ENCODE data around the gene HLX. TPM values are rescaled to one million over a fixed set of nuclear protein-coding genes. Genes with fewer than 3 reads are reported as not detected.

The HLX gene
- total and polyA plus RNA-seq, 9 of the 15 experiments (the other 6 are each of a cell fraction or from before 2014, with no cell fraction given), result 0.10 to 3.0 (median 1.6) TPM

- Histone ChIP-seq H3K36me3 (ENCODE audit: control insufficient read depth, insufficient read depth, low read length) (no peaks in the 10 kb centered on the region), H3K79me2 (ENCODE audit: control insufficient read depth, insufficient read depth, low read length) (no peaks in the 10 kb centered on the region), H3K27me3 (ENCODE audit: control insufficient read depth in 2 of 2, insufficient read depth in 2 of 2, low read length in 2 of 2) (peaks cover 59 to 73% of the 10 kb centered on the region in 2 experiments), H4K20me1 (replicated peaks; ENCODE audit: control insufficient read depth, insufficient read depth, low read length) (no peaks in the 10 kb centered on the region), H3K4me2 (ENCODE audit: insufficient read depth, low read length) (no peak overlapping the region), H3K9me1 (ENCODE audit: control insufficient read depth, insufficient read depth, low read length) (no peaks in the 10 kb centered on the region), H3K9me3 (replicated peaks; ENCODE audit: control insufficient read depth, insufficient read depth, low read depth, low read length) (no peaks in the 10 kb centered on the region), H3K4me3 (no peak overlapping the region), H3K4me1 (replicated peaks in 1 of 2; ENCODE audit: control insufficient read depth in 2 of 2, insufficient read depth in 2 of 2, low read length in 2 of 2) (peaks cover 0 to 14% of the 10 kb centered on the region in 2 experiments; a peak in 1 of 5 replicates), H2AFZ (ENCODE audit: low read depth, low read length) (no peak overlapping the region), H3K9ac (ENCODE audit: insufficient read depth in 1 of 2, low read depth in 2 of 2, low read length in 2 of 2) (no peak overlapping the region), H3K27ac (ENCODE audit: extremely low read depth, low read depth, low read length) (no peak overlapping the region)
- DNase-seq (ENCODE audit: extremely low read depth in 1 of 4, low spot score in 3 of 4) (no peak), FAIRE-seq (no peak), ATAC-seq (no peak)
- in situ Hi-C loops (cut with MboI), result no loop called here
- TF ChIP-seq, protein P1, sequence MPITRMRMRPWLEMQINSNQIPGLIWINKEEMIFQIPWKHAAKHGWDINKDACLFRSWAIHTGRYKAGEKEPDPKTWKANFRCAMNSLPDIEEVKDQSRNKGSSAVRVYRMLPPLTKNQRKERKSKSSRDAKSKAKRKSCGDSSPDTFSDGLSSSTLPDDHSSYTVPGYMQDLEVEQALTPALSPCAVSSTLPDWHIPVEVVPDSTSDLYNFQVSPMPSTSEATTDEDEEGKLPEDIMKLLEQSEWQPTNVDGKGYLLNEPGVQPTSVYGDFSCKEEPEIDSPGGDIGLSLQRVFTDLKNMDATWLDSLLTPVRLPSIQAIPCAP (CRISPR knock-in tag; IDR thresholded peaks at IDR 0.05; ENCODE audit: borderline replicate concordance), result no peak
- TF ChIP-seq GTF2E2 (tag; IDR thresholded peaks at IDR 0.05) (no peak), SMARCA4 (IDR thresholded peaks at IDR 0.05) (no peak), EZH2 (IDR thresholded peaks at IDR 0.05; ENCODE audit: borderline replicate concordance, low read depth, low read length) (0 out of 2 replicates have a peak, but pooled peaks have one; percentile 36), ZNF696 (CRISPR knock-in tag; conservative IDR thresholded peaks at IDR 0.05) (no peak)
- TF ChIP-seq, protein P2, sequence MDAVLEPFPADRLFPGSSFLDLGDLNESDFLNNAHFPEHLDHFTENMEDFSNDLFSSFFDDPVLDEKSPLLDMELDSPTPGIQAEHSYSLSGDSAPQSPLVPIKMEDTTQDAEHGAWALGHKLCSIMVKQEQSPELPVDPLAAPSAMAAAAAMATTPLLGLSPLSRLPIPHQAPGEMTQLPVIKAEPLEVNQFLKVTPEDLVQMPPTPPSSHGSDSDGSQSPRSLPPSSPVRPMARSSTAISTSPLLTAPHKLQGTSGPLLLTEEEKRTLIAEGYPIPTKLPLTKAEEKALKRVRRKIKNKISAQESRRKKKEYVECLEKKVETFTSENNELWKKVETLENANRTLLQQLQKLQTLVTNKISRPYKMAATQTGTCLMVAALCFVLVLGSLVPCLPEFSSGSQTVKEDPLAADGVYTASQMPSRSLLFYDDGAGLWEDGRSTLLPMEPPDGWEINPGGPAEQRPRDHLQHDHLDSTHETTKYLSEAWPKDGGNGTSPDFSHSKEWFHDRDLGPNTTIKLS (IDR thresholded peaks at IDR 0.05; ENCODE audit: borderline replicate concordance, low read depth), result no peak
- TF ChIP-seq, protein P3, sequence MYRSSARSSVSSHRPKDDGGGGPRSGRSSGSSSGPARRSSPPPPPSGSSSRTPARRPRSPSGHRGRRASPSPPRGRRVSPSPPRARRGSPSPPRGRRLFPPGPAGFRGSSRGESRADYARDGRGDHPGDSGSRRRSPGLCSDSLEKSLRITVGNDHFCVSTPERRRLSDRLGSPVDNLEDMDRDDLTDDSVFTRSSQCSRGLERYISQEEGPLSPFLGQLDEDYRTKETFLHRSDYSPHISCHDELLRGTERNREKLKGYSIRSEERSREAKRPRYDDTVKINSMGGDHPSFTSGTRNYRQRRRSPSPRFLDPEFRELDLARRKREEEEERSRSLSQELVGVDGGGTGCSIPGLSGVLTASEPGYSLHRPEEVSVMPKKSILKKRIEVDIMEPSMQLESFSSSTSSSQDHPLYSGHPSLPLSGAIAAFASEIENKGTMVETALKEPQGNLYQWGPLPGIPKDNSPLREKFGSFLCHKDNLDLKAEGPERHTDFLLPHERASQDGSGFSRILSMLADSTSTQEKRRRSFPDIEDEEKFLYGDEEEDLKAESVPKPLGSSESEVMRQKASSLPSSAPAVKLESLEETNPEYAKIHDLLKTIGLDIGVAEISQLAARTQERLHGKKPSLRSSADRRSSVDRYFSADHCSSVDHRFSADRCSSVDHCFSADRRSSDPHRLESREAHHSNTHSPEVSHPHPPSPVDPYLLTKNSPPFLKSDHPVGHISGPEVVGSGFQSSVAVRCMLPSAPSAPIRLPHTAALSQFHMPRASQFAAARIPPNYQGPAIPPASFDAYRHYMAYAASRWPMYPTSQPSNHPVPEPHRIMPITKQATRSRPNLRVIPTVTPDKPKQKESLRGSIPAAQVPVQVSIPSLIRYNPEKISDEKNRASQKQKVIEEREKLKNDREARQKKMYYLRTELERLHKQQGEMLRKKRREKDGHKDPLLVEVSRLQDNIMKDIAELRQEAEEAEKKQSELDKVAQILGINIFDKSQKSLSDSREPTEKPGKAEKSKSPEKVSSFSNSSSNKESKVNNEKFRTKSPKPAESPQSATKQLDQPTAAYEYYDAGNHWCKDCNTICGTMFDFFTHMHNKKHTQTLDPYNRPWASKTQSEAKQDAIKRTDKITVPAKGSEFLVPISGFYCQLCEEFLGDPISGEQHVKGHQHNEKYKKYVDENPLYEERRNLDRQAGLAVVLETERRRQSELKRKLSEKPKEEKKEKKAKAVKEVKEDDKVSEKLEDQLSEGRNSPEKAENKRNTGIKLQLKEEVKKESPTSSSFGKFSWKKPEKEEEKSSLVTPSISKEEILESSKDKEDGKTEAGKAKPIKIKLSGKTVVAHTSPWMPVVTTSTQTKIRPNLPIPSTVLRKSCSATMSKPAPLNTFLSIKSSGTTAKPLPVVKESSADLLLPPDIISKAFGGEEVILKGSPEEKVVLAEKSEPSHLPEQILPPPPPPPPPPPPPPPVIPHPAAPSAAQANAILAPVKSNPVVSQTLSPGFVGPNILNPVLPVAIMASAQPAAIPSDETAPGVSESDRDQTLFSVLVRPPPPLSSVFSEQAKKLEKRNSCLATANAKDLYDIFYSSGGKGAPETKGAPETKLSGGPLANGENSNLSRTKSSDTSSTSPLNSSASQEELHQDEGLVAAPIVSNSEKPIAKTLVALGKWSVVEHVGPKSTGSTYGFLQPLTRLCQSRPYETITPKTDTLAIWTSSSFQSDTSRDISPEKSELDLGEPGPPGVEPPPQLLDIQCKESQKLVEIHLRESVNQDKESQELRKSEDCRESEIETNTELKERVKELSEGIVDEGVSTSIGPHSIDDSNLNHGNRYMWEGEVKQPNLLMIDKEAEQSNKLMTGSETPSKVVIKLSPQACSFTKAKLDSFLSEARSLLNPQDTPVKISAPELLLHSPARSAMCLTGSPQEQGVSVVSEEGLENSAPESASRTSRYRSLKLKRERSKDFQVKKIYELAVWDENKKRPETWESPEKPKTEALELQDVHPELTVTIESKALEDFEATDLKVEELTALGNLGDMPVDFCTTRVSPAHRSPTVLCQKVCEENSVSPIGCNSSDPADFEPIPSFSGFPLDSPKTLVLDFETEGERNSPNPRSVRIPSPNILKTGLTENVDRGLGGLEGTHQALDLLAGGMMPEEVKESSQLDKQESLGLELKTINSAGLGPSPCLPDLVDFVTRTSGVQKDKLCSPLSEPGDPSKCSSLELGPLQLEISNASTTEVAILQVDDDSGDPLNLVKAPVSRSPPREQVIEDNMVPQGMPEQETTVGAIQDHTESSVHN (IDR thresholded peaks at IDR 0.05; ENCODE audit: borderline replicate concordance in 1 of 2, low read depth in 1 of 2), result no peak
- BruUV-seq (replicated peaks), result no TSS peak
- 5% methylated on average over 11 of the region's 11 CpGs for WGBS (ENCODE audit: insufficient coverage, low coverage, missing lambda C conversion rate)
- POLR2A ChIA-PET, result no interaction called here
- intact Hi-C loops (cut with micrococcal nuclease), result no loop called here
- CTCF ChIA-PET (ENCODE audit: low intra/inter-chr PET ratio), result no interaction called here
Measured at GRCh38 chr1:220893701-220894024, 14.4 kb downstream of the HLX start.

All from K562 (cell line).